ENCODE measurements around the gene SNAPC4. TPM values are rescaled to one million over a fixed set of nuclear protein-coding genes. Genes with fewer than 3 reads are reported as not detected.

The SNAPC4 gene
- polyA plus RNA-seq, 1 donor from 2014 or later: 6.8 TPM

GRCh38 chr9:136361047-136361753 lies 38.8 kb downstream of the SNAPC4 start:
- Histone ChIP-seq H3K9me3 (ENCODE audit: low read length) (no peaks in the 10 kb centered on the region), H3F3A (ENCODE audit: insufficient read depth, low read length, poor library complexity, severe bottlenecking) (no peaks in the 10 kb centered on the region), H2AFZ (ENCODE audit: low read depth, low read length) (no peak overlapping the region), H3K27ac (ENCODE audit: low read length) (no peak overlapping the region), H3K4me2 (ENCODE audit: low read length) (no peak overlapping the region), H3K4me3 (ENCODE audit: low read length) (no peak overlapping the region), H3K36me3 (ENCODE audit: insufficient read depth, low read length) (no peaks in the 10 kb centered on the region), H3K27me3 (ENCODE audit: insufficient read depth, low read depth, low read length) (no peaks in the 10 kb centered on the region), H3K9ac (ENCODE audit: low read length) (no peak overlapping the region), H4K20me1 (ENCODE audit: insufficient read depth) (no peaks in the 10 kb centered on the region), H3K9me2 (ENCODE audit: insufficient read depth, low read length) (no peaks in the 10 kb centered on the region), H3K79me2 (replicated peaks; ENCODE audit: insufficient read depth, low read length) (no peaks in the 10 kb centered on the region)
- TF ChIP-seq EZH2 (IDR thresholded peaks at IDR 0.05; ENCODE audit: borderline replicate concordance, insufficient read depth, low read length, poor library complexity, severe bottlenecking) (no peak), POLR2AphosphoS5 (IDR thresholded peaks at IDR 0.05) (no peak), RAD21 (conservative IDR thresholded peaks at IDR 0.05) (no peak), SMC3 (conservative IDR thresholded peaks at IDR 0.05; ENCODE audit: poor library complexity) (no peak), MXI1 (conservative IDR thresholded peaks at IDR 0.05; ENCODE audit: poor library complexity, severe bottlenecking) (no peak), EP300 (conservative IDR thresholded peaks at IDR 0.05; ENCODE audit: poor library complexity, severe bottlenecking) (no peak), TAF1 (IDR thresholded peaks at IDR 0.05; ENCODE audit: low read depth) (no peak), CTCF (IDR thresholded peaks at IDR 0.05; ENCODE audit: poor library complexity, severe bottlenecking) (no peak)
- TF ChIP-seq, protein P1, sequence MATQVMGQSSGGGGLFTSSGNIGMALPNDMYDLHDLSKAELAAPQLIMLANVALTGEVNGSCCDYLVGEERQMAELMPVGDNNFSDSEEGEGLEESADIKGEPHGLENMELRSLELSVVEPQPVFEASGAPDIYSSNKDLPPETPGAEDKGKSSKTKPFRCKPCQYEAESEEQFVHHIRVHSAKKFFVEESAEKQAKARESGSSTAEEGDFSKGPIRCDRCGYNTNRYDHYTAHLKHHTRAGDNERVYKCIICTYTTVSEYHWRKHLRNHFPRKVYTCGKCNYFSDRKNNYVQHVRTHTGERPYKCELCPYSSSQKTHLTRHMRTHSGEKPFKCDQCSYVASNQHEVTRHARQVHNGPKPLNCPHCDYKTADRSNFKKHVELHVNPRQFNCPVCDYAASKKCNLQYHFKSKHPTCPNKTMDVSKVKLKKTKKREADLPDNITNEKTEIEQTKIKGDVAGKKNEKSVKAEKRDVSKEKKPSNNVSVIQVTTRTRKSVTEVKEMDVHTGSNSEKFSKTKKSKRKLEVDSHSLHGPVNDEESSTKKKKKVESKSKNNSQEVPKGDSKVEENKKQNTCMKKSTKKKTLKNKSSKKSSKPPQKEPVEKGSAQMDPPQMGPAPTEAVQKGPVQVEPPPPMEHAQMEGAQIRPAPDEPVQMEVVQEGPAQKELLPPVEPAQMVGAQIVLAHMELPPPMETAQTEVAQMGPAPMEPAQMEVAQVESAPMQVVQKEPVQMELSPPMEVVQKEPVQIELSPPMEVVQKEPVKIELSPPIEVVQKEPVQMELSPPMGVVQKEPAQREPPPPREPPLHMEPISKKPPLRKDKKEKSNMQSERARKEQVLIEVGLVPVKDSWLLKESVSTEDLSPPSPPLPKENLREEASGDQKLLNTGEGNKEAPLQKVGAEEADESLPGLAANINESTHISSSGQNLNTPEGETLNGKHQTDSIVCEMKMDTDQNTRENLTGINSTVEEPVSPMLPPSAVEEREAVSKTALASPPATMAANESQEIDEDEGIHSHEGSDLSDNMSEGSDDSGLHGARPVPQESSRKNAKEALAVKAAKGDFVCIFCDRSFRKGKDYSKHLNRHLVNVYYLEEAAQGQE (IDR thresholded peaks at IDR 0.05; ENCODE audit: borderline replicate concordance): no peak

DNA sequence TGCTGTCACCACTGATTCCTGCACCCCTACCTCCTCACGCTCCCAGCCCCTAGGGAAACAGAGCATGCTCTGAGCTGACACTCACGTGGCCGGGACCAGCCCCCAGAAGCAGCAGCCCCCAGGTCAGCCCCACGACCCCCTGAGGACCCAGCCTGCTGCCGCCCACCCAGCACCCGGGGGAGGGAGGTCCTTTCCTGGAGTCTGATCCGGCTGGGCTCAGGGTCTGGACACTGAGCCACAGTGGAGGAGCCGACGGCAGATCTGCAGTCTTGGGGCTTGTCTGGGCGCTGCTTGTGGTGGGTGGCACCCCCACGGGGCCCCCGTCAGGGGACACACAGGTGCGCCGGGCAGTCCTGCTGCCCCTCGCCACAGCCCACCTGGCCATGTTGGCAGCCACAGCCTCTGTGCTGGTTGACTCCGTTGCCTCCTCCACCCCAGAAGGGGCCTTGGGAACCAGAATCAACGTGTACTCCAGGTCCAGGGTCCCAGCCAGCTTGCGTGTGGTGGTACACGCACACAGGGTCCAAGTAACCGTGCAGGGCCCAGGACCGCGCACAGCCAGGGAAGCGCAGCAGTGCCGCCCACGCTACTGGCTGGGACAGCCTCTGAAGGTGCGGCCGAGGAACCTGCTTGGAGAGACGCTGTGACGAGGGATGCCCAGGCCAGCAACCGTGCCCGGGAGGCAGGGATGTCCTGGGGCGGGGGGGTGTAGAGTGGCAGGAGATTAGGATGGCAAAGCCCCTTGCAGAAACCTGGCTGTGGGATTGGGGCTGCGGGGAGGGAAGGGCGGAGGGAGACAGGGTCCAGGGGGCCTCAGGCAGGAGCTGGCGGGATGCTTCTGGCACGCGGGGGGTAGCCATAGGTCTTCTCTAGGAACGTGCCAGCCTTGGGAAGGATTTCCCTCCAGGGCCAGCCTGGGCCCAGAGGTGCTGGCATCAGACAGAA lies 39.9 kb downstream of the SNAPC4 start:
- Histone ChIP-seq H3K4me2 (ENCODE audit: low read length) (no peak overlapping the region), H3K79me2 (replicated peaks; ENCODE audit: insufficient read depth, low read length) (no peaks in the 10 kb centered on the region), H3F3A (ENCODE audit: insufficient read depth, low read length, poor library complexity, severe bottlenecking) (no peaks in the 10 kb centered on the region), H4K20me1 (ENCODE audit: insufficient read depth) (no peaks in the 10 kb centered on the region), H2AFZ (ENCODE audit: low read depth, low read length) (no peak overlapping the region), H3K4me3 (ENCODE audit: low read length) (no peak overlapping the region), H3K27ac (ENCODE audit: low read length) (no peak overlapping the region), H3K27me3 (ENCODE audit: insufficient read depth, low read depth, low read length) (no peaks in the 10 kb centered on the region), H3K9me2 (ENCODE audit: insufficient read depth, low read length) (no peaks in the 10 kb centered on the region), H3K36me3 (ENCODE audit: insufficient read depth, low read length) (no peaks in the 10 kb centered on the region), H3K9ac (ENCODE audit: low read length) (no peak overlapping the region), H3K9me3 (ENCODE audit: low read length) (no peaks in the 10 kb centered on the region)
- TF ChIP-seq EP300 (conservative IDR thresholded peaks at IDR 0.05; ENCODE audit: poor library complexity, severe bottlenecking) (no peak), CTCF (IDR thresholded peaks at IDR 0.05; ENCODE audit: poor library complexity, severe bottlenecking) (no peak)

Data from neural cell (in vitro differentiated cells).